ENCODE measurements around the gene DCTN4.

- TF ChIP-seq POLR2A (IDR thresholded peaks at IDR 0.05; ENCODE audit: extremely low read depth, insufficient read length) (peak; percentile 78), CTCF (IDR thresholded peaks at IDR 0.05; ENCODE audit: low read depth, low read length) (no peak), MYC (IDR thresholded peaks at IDR 0.05; ENCODE audit: low read depth, low read length) (peak; percentile 79), MAX (IDR thresholded peaks at IDR 0.05; ENCODE audit: low read depth, low read length) (peak; percentile 95)
Measured at GRCh38 chr5:150758531-150759333, at the start of gene DCTN4.
